ENCODE results near the gene CAMK1D. TPM values are rescaled to one million over a fixed set of nuclear protein-coding genes. Genes with fewer than 3 reads are reported as not detected.

The CAMK1D gene
- polyA plus RNA-seq, 1 donor (not counting 4 experiments of a cell fraction or from before 2014, with no cell fraction given): 0.76 TPM

GRCh38 chr10:12473491-12473890 is 124.1 kb downstream of the CAMK1D start:
- no peaks in the 10 kb centered on the region for H3K79me2 ChIP-seq (ENCODE audit: control insufficient read depth, insufficient read depth, low read length)
- no peak overlapping the region for H3K4me2 ChIP-seq (ENCODE audit: control insufficient read depth, extremely low read depth, insufficient read depth, low read depth, low read length)
- DNase-seq (ENCODE audit: low read depth, low spot score) (no peak), FAIRE-seq (no peak)
- H3K27ac ChIP-seq (ENCODE audit: control insufficient read depth, insufficient read depth, low read length): no peak overlapping the region
- no peaks in the 10 kb centered on the region for H3K36me3 ChIP-seq (ENCODE audit: control insufficient read depth in 2 of 2, extremely low read depth in 1 of 2, insufficient read depth in 2 of 2, low read length in 2 of 2)
- H2AFZ ChIP-seq (ENCODE audit: control insufficient read depth, low read length): no peak overlapping the region
- H3K9me3 ChIP-seq (ENCODE audit: control insufficient read depth, low read depth, low read length): no peaks in the 10 kb centered on the region
- TF ChIP-seq EZH2 (IDR thresholded peaks at IDR 0.05; ENCODE audit: low read length) (no peak), CTCF (optimal IDR thresholded peaks at IDR 0.05 in 1 of 3, IDR thresholded peaks at IDR 0.05 in 1 of 3, conservative IDR thresholded peaks at IDR 0.05 in 1 of 3; ENCODE audit: extremely low read depth in 1 of 3, insufficient read depth in 2 of 3, low read length in 3 of 3) (no peak)
- no peaks in the 10 kb centered on the region for H4K20me1 ChIP-seq (ENCODE audit: control insufficient read depth, extremely low read depth, insufficient read depth, low read length)
- dilution Hi-C loops (cut with MboI; ENCODE audit: extremely low pct_ligation_motif_present, low sequenced_read_pairs): loop anchor here (25.0 kb wide), 1 partner anchor 189 kb away; no protein-coding TSS in a partner anchor
- H3K4me1 ChIP-seq (ENCODE audit: control insufficient read depth, extremely low read depth, insufficient read depth, low read length): no peaks in the 10 kb centered on the region
- no peaks in the 10 kb centered on the region for H3K9me1 ChIP-seq (ENCODE audit: control insufficient read depth, extremely low read depth, insufficient read depth, low read length)
- no peak overlapping the region for H3K4me3 ChIP-seq (ENCODE audit: control insufficient read depth in 2 of 3, extremely low read depth in 1 of 3, insufficient read depth in 2 of 3, low read depth in 1 of 3, low read length in 3 of 3)
- H3K9ac ChIP-seq (ENCODE audit: control insufficient read depth, extremely low read depth, insufficient read depth, low read length): no peak overlapping the region
- no peaks in the 10 kb centered on the region for H3K27me3 ChIP-seq (ENCODE audit: control insufficient read depth, extremely low read depth, insufficient read depth, low read length)

GRCh38 chr10:12474727-12475412 is 125.5 kb downstream of the CAMK1D start:
- Histone ChIP-seq H2AFZ (ENCODE audit: control insufficient read depth, low read length) (no peak overlapping the region), H3K27me3 (ENCODE audit: control insufficient read depth, extremely low read depth, insufficient read depth, low read length) (no peaks in the 10 kb centered on the region), H3K4me2 (ENCODE audit: control insufficient read depth, extremely low read depth, insufficient read depth, low read depth, low read length) (no peak overlapping the region), H4K20me1 (ENCODE audit: control insufficient read depth, extremely low read depth, insufficient read depth, low read length) (no peaks in the 10 kb centered on the region), H3K36me3 (ENCODE audit: control insufficient read depth in 2 of 2, extremely low read depth in 1 of 2, insufficient read depth in 2 of 2, low read length in 2 of 2) (no peaks in the 10 kb centered on the region), H3K4me1 (ENCODE audit: control insufficient read depth, extremely low read depth, insufficient read depth, low read length) (no peaks in the 10 kb centered on the region), H3K79me2 (ENCODE audit: control insufficient read depth, insufficient read depth, low read length) (no peaks in the 10 kb centered on the region), H3K27ac (ENCODE audit: control insufficient read depth, insufficient read depth, low read length) (no peak overlapping the region), H3K9me3 (ENCODE audit: control insufficient read depth, low read depth, low read length) (no peaks in the 10 kb centered on the region), H3K4me3 (ENCODE audit: control insufficient read depth in 2 of 3, extremely low read depth in 1 of 3, insufficient read depth in 2 of 3, low read depth in 1 of 3, low read length in 3 of 3) (no peak overlapping the region), H3K9me1 (ENCODE audit: control insufficient read depth, extremely low read depth, insufficient read depth, low read length) (no peaks in the 10 kb centered on the region), H3K9ac (ENCODE audit: control insufficient read depth, extremely low read depth, insufficient read depth, low read length) (no peak overlapping the region)
- dilution Hi-C loops (cut with MboI; ENCODE audit: extremely low pct_ligation_motif_present, low sequenced_read_pairs): loop anchor here (25.0 kb wide), 1 partner anchor 187 kb away; no protein-coding TSS in a partner anchor
- FAIRE-seq (no peak), DNase-seq (ENCODE audit: low read depth, low spot score) (no peak)
- TF ChIP-seq EZH2 (IDR thresholded peaks at IDR 0.05; ENCODE audit: low read length) (no peak), CTCF (optimal IDR thresholded peaks at IDR 0.05 in 1 of 3, IDR thresholded peaks at IDR 0.05 in 1 of 3, conservative IDR thresholded peaks at IDR 0.05 in 1 of 3; ENCODE audit: extremely low read depth in 1 of 3, insufficient read depth in 2 of 3, low read length in 3 of 3) (no peak)

Measured in keratinocyte (primary cell).